ENCODE measurements around the gene VAV3.
A peak's percentile ranks its signal among the peaks of the same experiment; 100 is the strongest.

Gene VAV3

GRCh38 chr1:107588321-107588720 lies 376.7 kb downstream of the VAV3 start:
- no peak for DNase-seq (ENCODE audit: low read depth)
- H3K4me3 ChIP-seq (ENCODE audit: low read length) = no peak overlapping the region
- TF ChIP-seq CTCF (conservative IDR thresholded peaks at IDR 0.05; ENCODE audit: low read length) = no peak

- no peak for TF ChIP-seq CTCF (conservative IDR thresholded peaks at IDR 0.05; ENCODE audit: low read length)
- no peak for DNase-seq (ENCODE audit: low read depth)
- H3K4me3 ChIP-seq (ENCODE audit: low read length) = no peak overlapping the region
Measured at GRCh38 chr1:107575226-107575625, 389.8 kb downstream of the VAV3 start.

- H3K4me3 ChIP-seq (ENCODE audit: low read length) = no peak overlapping the region
- DNase-seq (ENCODE audit: low read depth) = no peak
- TF ChIP-seq CTCF (conservative IDR thresholded peaks at IDR 0.05; ENCODE audit: low read length) = no peak
Measured at GRCh38 chr1:107574044-107574443, 390.9 kb downstream of the VAV3 start.

GRCh38 chr1:107572674-107573211 lies 392.2 kb downstream of the VAV3 start:
- peak; percentile 85 for DNase-seq (ENCODE audit: low read depth)
- no peak for TF ChIP-seq CTCF (conservative IDR thresholded peaks at IDR 0.05; ENCODE audit: low read length)
- no peak overlapping the region for H3K4me3 ChIP-seq (ENCODE audit: low read length)

- DNase-seq (ENCODE audit: low read depth) = peak; percentile 26
- TF ChIP-seq CTCF (conservative IDR thresholded peaks at IDR 0.05; ENCODE audit: low read length) = no peak
- H3K4me3 ChIP-seq (ENCODE audit: low read length) = no peak overlapping the region
Measured at GRCh38 chr1:107570768-107571167, 394.2 kb downstream of the VAV3 start.

GRCh38 chr1:107563441-107563840 lies 401.5 kb downstream of the VAV3 start:
- TF ChIP-seq CTCF (conservative IDR thresholded peaks at IDR 0.05; ENCODE audit: low read length) = no peak
- no peak overlapping the region for H3K4me3 ChIP-seq (ENCODE audit: low read length)
- DNase-seq (ENCODE audit: low read depth) = no peak

- DNase-seq (ENCODE audit: low read depth) = no peak
Measured at GRCh38 chr1:107559881-107560280, 405.1 kb downstream of the VAV3 start.

More at GRCh38 chr1:107559881-107560280, 405.1 kb downstream of the VAV3 start:
- H3K4me3 ChIP-seq (ENCODE audit: low read length) = no peak overlapping the region
- TF ChIP-seq CTCF (conservative IDR thresholded peaks at IDR 0.05; ENCODE audit: low read length) = no peak

All from AG10803 (cell line).